Activated naive CD4-positive, alpha-beta T cell treated with anti-CD3 and anti-CD28 coated beads, Interleukin-2, amount 50 U/mL, for 24 hours (primary cell): ENCODE measurements around the gene LRRC7.

Experiments
- H3K27ac Mint-ChIP-seq: one replicate; pipeline ENCODE4 v1.8.0; 2021; ENCODE audit warnings: mild to moderate bottlenecking, mixed read lengths
- H3K27me3 Mint-ChIP-seq: one replicate; pipeline ENCODE4 v1.8.0; 2021; ENCODE audit warnings: mixed read lengths
- H3K36me3 Mint-ChIP-seq: one replicate; pipeline ENCODE4 v1.8.0; 2021; ENCODE audit warnings: mixed read lengths
- H3K4me1 Mint-ChIP-seq: one replicate; pipeline ENCODE4 v1.8.0; 2021; ENCODE audit warnings: mixed read lengths
- H3K4me3 Mint-ChIP-seq: one replicate; pipeline ENCODE4 v1.8.0; 2021; ENCODE audit warnings: mild to moderate bottlenecking, mixed read lengths
- H3K9me3 Mint-ChIP-seq: one replicate; pipeline ENCODE4 v1.8.0; 2021; ENCODE audit warnings: mixed read lengths

The LRRC7 gene

DNA sequence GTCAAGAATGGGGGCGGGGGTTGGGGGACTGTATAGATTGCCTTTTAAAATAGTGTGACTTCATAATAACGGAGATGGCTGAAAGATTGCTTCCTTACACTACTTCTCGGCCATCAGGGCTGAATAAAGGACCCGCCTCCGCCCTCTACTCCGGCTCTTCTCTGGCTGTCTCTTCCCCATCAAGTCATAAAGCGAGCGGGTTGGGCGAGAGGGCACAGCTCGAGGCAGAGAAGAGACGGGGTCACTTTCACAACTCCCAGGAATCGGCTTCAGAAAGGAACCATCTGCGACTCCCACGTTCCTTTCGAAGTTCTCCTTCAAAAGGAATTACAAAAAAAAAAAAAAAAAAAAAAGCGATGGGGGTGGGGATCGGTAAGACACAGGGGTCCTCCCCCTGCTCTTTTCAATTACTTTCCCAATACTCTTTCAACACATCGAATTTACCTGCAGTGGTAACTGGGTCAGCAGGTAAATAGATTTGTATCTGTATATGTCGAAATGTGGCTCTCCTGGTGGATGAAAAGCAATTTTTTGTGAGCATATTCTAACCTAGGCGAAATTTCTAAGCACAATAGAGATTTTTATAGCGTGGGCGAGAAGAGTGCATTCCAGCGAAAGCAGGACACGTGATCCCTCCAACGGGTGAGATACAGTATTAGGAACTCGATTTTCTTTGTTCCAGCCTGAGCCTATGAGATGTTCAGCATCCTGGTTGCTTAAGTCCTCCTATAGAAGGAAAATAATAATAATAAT lies 2.0 kb downstream of the LRRC7 start:
- Mint-ChIP-seq H3K27me3 (peaks cover 19% of the 10 kb centered on the region), H3K36me3 (no peaks in the 10 kb centered on the region), H3K4me3 (peak overlapping the region; percentile 90), H3K27ac (no peak overlapping the region), H3K4me1 (peaks cover 9% of the 10 kb centered on the region), H3K9me3 (peaks cover 6% of the 10 kb centered on the region)

DNA sequence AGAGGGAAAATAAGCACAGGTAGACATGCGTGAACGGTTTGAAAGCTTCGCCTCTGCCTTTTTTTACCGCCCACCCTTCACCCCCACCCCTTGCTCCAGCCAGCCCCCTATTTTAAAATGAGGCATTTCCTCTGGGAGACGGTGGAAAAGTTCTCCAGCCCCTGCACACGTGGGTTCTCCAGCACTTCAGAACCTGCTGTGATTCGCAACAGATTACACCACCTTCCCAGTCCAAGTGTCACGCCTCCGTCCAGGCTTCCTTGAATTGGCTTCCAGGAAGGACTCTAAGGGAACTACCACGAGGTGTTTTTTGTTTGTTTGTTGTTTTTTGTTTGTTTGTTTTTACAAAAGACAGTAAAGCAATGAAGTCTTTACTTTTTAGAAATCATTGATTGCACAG lies 2.6 kb downstream of the LRRC7 start:
- H3K36me3 Mint-ChIP-seq = no peaks in the 10 kb centered on the region
- H3K9me3 Mint-ChIP-seq = peaks cover 6% of the 10 kb centered on the region
- peak overlapping the region; percentile 57 for H3K4me3 Mint-ChIP-seq
- peaks cover 17% of the 10 kb centered on the region for H3K27me3 Mint-ChIP-seq
- H3K4me1 Mint-ChIP-seq = peaks cover 9% of the 10 kb centered on the region
- no peak overlapping the region for H3K27ac Mint-ChIP-seq

GRCh38 chr1:69572921-69573320 lies 5.2 kb downstream of the LRRC7 start:
- Mint-ChIP-seq H3K36me3 (no peaks in the 10 kb centered on the region), H3K27ac (no peak overlapping the region), H3K4me1 (peaks cover 4% of the 10 kb centered on the region), H3K9me3 (peaks cover 6% of the 10 kb centered on the region), H3K4me3 (no peak overlapping the region), H3K27me3 (peaks cover 9% of the 10 kb centered on the region)

DNA sequence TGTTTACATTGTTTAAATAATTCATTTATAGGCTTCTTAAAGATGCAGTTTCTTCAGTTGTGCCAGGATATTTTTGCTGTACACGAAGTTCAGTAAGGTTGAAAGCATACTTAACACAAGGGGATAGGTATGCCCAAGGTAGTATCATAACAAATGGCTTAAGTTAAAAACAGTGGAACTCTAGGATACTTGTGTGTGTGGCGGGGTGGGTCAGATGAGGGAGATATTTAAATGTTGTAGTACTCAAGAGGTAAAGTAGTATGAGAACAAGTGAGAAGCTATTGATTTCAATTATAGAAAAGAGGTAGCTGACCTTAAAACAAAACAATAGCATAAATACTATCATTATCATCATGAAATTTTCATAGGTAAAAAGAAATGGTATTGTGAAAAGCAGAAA lies 6.2 kb downstream of the LRRC7 start:
- H3K4me3 Mint-ChIP-seq = no peak overlapping the region
- H3K4me1 Mint-ChIP-seq = peaks cover 4% of the 10 kb centered on the region
- H3K36me3 Mint-ChIP-seq = no peaks in the 10 kb centered on the region
- peaks cover 6% of the 10 kb centered on the region for H3K9me3 Mint-ChIP-seq
- H3K27me3 Mint-ChIP-seq = peaks cover 4% of the 10 kb centered on the region
- no peak overlapping the region for H3K27ac Mint-ChIP-seq

DNA sequence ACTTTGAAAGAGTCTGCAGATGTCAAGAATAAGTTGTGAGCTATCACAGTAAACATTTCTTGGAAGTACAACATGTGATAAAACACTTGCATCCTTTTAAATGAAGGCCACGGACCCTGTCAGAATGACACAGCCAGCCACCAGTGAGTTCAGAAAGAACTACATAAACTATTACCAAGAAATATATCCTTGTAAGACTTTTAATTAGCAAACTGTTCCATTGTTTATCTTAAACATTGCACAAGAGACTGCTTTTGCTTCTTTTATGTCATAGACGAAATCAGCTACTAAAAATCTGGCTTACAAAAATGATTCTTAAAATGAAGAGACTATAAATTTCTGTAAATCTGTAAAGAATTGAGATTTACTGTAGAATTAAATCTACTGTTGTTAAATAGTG lies 17.9 kb downstream of the LRRC7 start:
- Mint-ChIP-seq H3K27me3 (no peaks in the 10 kb centered on the region), H3K36me3 (no peaks in the 10 kb centered on the region), H3K9me3 (no peaks in the 10 kb centered on the region), H3K4me3 (peak overlapping the region; percentile 40), H3K27ac (peak overlapping the region; percentile 6), H3K4me1 (peaks cover 29% of the 10 kb centered on the region)

GRCh38 chr1:69587391-69587790 lies 19.7 kb downstream of the LRRC7 start:
- Mint-ChIP-seq H3K9me3 (no peaks in the 10 kb centered on the region), H3K36me3 (no peaks in the 10 kb centered on the region), H3K4me1 (peaks cover 17% of the 10 kb centered on the region), H3K27me3 (no peaks in the 10 kb centered on the region), H3K4me3 (peak overlapping the region; percentile 51), H3K27ac (peak overlapping the region; percentile 36)

GRCh38 chr1:69589799-69590198 lies 22.1 kb downstream of the LRRC7 start:
- H3K27ac Mint-ChIP-seq = no peak overlapping the region

GRCh38 chr1:69592341-69592740 lies 24.6 kb downstream of the LRRC7 start:
- Mint-ChIP-seq H3K9me3 (no peaks in the 10 kb centered on the region), H3K4me3 (no peak overlapping the region), H3K4me1 (peaks cover 6% of the 10 kb centered on the region), H3K27me3 (no peaks in the 10 kb centered on the region), H3K36me3 (no peaks in the 10 kb centered on the region), H3K27ac (no peak overlapping the region)

More at GRCh38 chr1:69589799-69590198, 22.1 kb downstream of the LRRC7 start:
- peaks cover 14% of the 10 kb centered on the region for H3K4me1 Mint-ChIP-seq
- H3K27me3 Mint-ChIP-seq = no peaks in the 10 kb centered on the region
- no peaks in the 10 kb centered on the region for H3K9me3 Mint-ChIP-seq
- no peak overlapping the region for H3K4me3 Mint-ChIP-seq
- no peaks in the 10 kb centered on the region for H3K36me3 Mint-ChIP-seq

DNA sequence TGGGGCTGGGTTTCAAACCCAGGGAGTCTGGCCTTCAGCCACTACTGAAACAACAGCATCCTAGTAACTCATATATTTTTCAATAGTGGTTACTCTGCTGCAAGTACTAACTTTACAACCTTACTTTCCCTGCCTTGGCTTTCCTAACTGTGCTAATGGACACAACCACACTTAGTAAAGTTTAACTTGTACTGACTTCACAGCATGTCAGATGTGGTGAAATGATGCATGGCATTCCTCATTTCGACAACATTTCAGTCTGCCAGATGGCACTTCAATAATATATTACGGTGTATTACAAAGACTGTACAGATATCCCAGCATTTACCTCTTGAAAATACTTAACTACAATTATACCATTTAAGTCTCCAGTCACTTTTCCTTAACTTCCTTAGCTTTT lies 27.8 kb downstream of the LRRC7 start:
- H3K9me3 Mint-ChIP-seq = no peaks in the 10 kb centered on the region
- H3K27me3 Mint-ChIP-seq = no peaks in the 10 kb centered on the region
- no peak overlapping the region for H3K27ac Mint-ChIP-seq
- no peaks in the 10 kb centered on the region for H3K4me1 Mint-ChIP-seq
- H3K4me3 Mint-ChIP-seq = no peak overlapping the region
- H3K36me3 Mint-ChIP-seq = no peaks in the 10 kb centered on the region

DNA sequence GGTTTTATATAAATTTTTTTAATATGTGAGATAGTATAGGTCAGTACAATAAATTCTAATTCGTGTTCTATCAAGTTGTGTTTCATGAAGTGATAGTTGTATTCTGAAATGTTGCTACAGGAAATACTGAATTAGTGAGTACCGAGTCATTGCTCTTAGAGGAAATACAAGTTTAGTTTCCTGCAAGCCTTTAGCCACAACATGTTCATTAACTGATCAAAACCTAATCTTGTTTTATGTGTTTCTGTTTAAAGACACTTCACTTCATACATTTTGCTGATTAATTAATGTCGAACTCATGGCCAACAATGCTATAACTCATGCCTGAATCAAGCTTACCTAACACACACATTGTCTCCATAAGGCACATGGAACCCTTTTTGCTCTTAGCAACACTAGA lies 43.6 kb downstream of the LRRC7 start:
- peaks cover 6% of the 10 kb centered on the region for H3K4me1 Mint-ChIP-seq
- peaks cover 4% of the 10 kb centered on the region for H3K9me3 Mint-ChIP-seq
- no peaks in the 10 kb centered on the region for H3K36me3 Mint-ChIP-seq
- H3K27ac Mint-ChIP-seq = no peak overlapping the region
- H3K4me3 Mint-ChIP-seq = no peak overlapping the region
- no peaks in the 10 kb centered on the region for H3K27me3 Mint-ChIP-seq

DNA sequence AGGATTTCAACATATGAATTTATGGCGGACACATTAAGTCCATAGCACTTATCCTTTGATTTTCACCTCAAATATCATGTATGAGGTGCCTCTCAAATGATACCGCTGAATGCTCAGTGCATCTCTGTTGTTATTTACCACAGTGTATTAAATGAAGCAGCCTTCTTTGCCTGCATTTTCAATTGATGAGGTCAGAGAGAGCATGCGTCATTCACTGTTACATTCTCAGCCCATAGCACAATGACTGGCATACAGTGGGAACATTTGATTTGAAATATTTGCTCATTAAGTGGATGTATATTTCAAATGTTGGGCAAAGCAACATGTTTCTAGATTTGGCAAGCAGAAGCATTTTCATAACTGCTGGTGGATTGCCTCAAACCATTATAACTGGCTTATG lies 45.7 kb downstream of the LRRC7 start:
- Mint-ChIP-seq H3K9me3 (peaks cover 4% of the 10 kb centered on the region), H3K4me3 (no peak overlapping the region), H3K36me3 (peaks cover 2% of the 10 kb centered on the region), H3K27ac (no peak overlapping the region), H3K4me1 (peaks cover 4% of the 10 kb centered on the region), H3K27me3 (no peaks in the 10 kb centered on the region)

DNA sequence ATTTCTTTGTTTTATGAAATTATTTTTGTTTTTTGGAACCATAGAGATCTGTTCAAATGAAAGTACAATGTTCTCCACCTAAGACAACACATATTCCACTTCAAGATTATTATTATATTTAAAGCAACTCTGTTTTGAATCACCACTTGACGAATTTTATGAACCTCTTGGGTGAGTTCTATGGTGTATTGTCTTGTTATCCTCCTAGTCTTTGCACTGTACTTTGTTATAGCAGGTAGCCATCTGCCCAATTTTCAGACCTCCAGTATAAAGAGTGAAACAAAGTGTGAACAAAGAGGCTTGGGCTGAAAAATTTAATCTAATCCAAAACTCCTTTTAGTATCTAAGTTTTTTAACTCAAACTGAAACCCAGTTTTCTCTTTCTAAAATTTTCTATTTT lies 71.0 kb downstream of the LRRC7 start:
- no peaks in the 10 kb centered on the region for H3K27me3 Mint-ChIP-seq
- H3K4me1 Mint-ChIP-seq = peaks cover 15% of the 10 kb centered on the region
- no peaks in the 10 kb centered on the region for H3K36me3 Mint-ChIP-seq
- H3K27ac Mint-ChIP-seq = no peak overlapping the region
- peaks cover 5% of the 10 kb centered on the region for H3K9me3 Mint-ChIP-seq
- H3K4me3 Mint-ChIP-seq = no peak overlapping the region

- Mint-ChIP-seq H3K27ac (no peak overlapping the region), H3K4me3 (no peak overlapping the region), H3K9me3 (peaks cover 5% of the 10 kb centered on the region), H3K4me1 (peaks cover 15% of the 10 kb centered on the region), H3K27me3 (no peaks in the 10 kb centered on the region), H3K36me3 (no peaks in the 10 kb centered on the region)
Measured at GRCh38 chr1:69639159-69639558, 71.4 kb downstream of the LRRC7 start.

GRCh38 chr1:69643266-69643665 lies 75.5 kb downstream of the LRRC7 start:
- Mint-ChIP-seq H3K4me1 (peaks cover 14% of the 10 kb centered on the region), H3K9me3 (no peaks in the 10 kb centered on the region), H3K4me3 (no peak overlapping the region), H3K27me3 (no peaks in the 10 kb centered on the region), H3K27ac (no peak overlapping the region), H3K36me3 (no peaks in the 10 kb centered on the region)

DNA sequence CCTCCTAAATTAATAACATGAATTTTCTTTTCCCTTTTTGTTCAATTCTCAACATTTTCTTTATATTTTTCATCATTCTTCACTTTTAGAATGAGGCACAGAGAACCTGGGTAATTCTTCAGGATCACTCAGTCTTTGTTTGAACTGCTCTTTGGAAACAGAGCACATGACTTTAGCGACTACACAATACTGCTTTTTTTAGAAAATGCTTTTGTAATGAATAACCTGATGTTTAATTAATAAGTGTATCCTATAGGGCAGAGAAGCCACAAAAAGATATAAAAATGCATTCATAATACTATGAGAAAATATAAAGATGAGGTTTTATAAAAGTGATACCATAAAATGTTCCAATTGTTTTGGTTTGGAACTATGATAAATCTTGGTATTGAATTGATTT lies 77.8 kb downstream of the LRRC7 start:
- Mint-ChIP-seq H3K9me3 (peaks cover 5% of the 10 kb centered on the region), H3K36me3 (no peaks in the 10 kb centered on the region), H3K27ac (no peak overlapping the region), H3K27me3 (no peaks in the 10 kb centered on the region), H3K4me1 (peaks cover 19% of the 10 kb centered on the region), H3K4me3 (no peak overlapping the region)

DNA sequence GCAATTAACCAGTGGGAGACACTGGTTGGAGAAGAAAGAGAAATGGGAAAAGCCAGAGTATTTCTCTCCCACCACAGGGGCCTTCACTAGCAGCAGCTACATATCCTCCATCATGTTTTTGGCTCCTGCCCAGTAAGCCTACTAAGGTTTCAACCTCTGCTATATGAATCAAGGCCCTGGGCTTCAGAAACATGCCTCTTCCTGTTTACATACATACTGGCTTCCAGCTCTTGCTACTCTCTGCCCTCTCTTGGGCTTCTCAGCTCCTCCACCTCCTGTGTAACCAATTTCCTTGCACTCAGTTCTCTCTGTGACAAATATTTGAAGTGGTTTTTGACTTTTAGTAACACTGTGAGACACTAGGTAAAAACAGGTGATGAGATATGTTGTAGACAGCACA lies 80.8 kb downstream of the LRRC7 start:
- Mint-ChIP-seq H3K27ac (peak overlapping the region; percentile 78), H3K4me3 (no peak overlapping the region), H3K9me3 (peaks cover 11% of the 10 kb centered on the region)

More for the DNA sequence above, 80.8 kb downstream of the LRRC7 start:
- no peaks in the 10 kb centered on the region for H3K36me3 Mint-ChIP-seq
- H3K4me1 Mint-ChIP-seq = peaks cover 20% of the 10 kb centered on the region
- H3K27me3 Mint-ChIP-seq = no peaks in the 10 kb centered on the region
